Thoracic aorta (tissue), 2 donors: ENCODE data around the gene TYROBP. TPM values are rescaled to one million over a fixed set of nuclear protein-coding genes. Genes with fewer than 3 reads are reported as not detected.
"Not testable (repeated sequence)": the region's sequence is repeated elsewhere in the genome, so short reads cannot be mapped to it uniquely, and the experiment has no call there.

Source experiments
- ATAC-seq: fragments of 150-250 bp; one replicate; pipeline ENCODE4 v1.8.0; 2017; ENCODE audit warnings: low read depth; ENCODE audit not compliant: insufficient number of reproducible peaks, low FRiP score
- DNase-seq: peaks from one replicate; pipeline ENCODE4 v3.0.0-alpha.2; 2020; ENCODE audit warnings: low spot score
- H3K27ac ChIP-seq, 2 donors: fragments of 200-600 bp; sonication (generic); 1 replicate in 1 of 2; 2 replicates in 1 of 2; pipeline ENCODE4 v1.5.1; 2016; ENCODE audit warnings: mild to moderate bottlenecking in 2 of 2, moderate library complexity in 2 of 2
- H3K27me3 ChIP-seq: fragments of 200-600 bp; sonication (generic); replicated peaks from 2 replicates; pipeline ENCODE4 v1.6.0; 2016; ENCODE audit warnings: mild to moderate bottlenecking; ENCODE audit not compliant: insufficient read depth
- H3K36me3 ChIP-seq: fragments of 200-600 bp; sonication (generic); one replicate; pipeline ENCODE4 v1.5.1; 2016
- H3K4me1 ChIP-seq, 2 donors: fragments of 200-600 bp; sonication (generic); 1 replicate in 1 of 2; 2 replicates in 1 of 2; pipeline versions ENCODE4 v1.5.1 to v1.6.0; 2016; ENCODE audit warnings: low read depth in 2 of 2, mild to moderate bottlenecking in 1 of 2; ENCODE audit not compliant: control insufficient read depth in 1 of 2
- H3K4me3 ChIP-seq: fragments of 200-600 bp; sonication (generic); 2 replicates; pipeline ENCODE4 v1.5.1; 2016; ENCODE audit warnings: mild to moderate bottlenecking
- H3K9me3 ChIP-seq: fragments of 200-600 bp; sonication (generic); 2 replicates; pipeline ENCODE4 v1.5.1; 2016
- CTCF ChIP-seq: fragments of 200-600 bp; sonication (generic); IDR thresholded peaks from one replicate; pipeline ENCODE4 v1.5.1; 2019; ENCODE audit warnings: antibody characterized with exemption
- total RNA-seq, 2 donors: library from RNA; depleted of rRNA; stranded (reverse); fragments of >200 nt; gene quantifications; one replicate each; pipeline versions ENCODE4 v1.1.0 to v1.2.3, GENCODE V29; 2016

Gene TYROBP
- total RNA-seq, 2 donors from 2014 or later, result 155 to 247 TPM

GRCh38 chr19:35895911-35896642, 12.0 kb downstream of the TYROBP start:
- no peak overlapping the region for H3K4me3 ChIP-seq
- H3K4me1 ChIP-seq, result peaks cover 3 to 11% of the 10 kb centered on the region in 2 donors
- ATAC-seq (no peak), DNase-seq (no peak)
- no peak for TF ChIP-seq CTCF
- H3K36me3 ChIP-seq, result peaks cover 11% of the 10 kb centered on the region
- no peak overlapping the region for H3K27ac ChIP-seq
- no peaks in the 10 kb centered on the region for H3K27me3 ChIP-seq
- H3K9me3 ChIP-seq, result no peaks in the 10 kb centered on the region

- no peak for TF ChIP-seq CTCF
- DNase-seq (no peak), ATAC-seq (no peak)
- H3K36me3 ChIP-seq, result peaks cover 11% of the 10 kb centered on the region
- peaks cover 3 to 9% of the 10 kb centered on the region in 2 donors for H3K4me1 ChIP-seq
- no peaks in the 10 kb centered on the region for H3K27me3 ChIP-seq
- no peak overlapping the region for H3K27ac ChIP-seq
- no peak overlapping the region for H3K4me3 ChIP-seq
- H3K9me3 ChIP-seq, result no peaks in the 10 kb centered on the region
Measured at GRCh38 chr19:35894342-35894741, 13.8 kb downstream of the TYROBP start.

GRCh38 chr19:35891819-35892218, 16.3 kb downstream of the TYROBP start:
- H3K4me1 ChIP-seq, H3K27me3 ChIP-seq, DNase-seq, ATAC-seq, H3K4me3 ChIP-seq, H3K9me3 ChIP-seq, H3K27ac ChIP-seq: not testable (repeated sequence)
- H3K36me3 ChIP-seq, result peaks cover 21% of the 10 kb centered on the region

- DNase-seq, result no peak
- no peaks in the 10 kb centered on the region for H3K9me3 ChIP-seq
- ATAC-seq, result no peak
- no peak overlapping the region for H3K4me3 ChIP-seq
- no peaks in the 10 kb centered on the region for H3K4me1 ChIP-seq
- TF ChIP-seq CTCF, result no peak
- H3K36me3 ChIP-seq, result peaks cover 14% of the 10 kb centered on the region
- H3K27me3 ChIP-seq, result no peaks in the 10 kb centered on the region
- no peak overlapping the region for H3K27ac ChIP-seq
Measured at GRCh38 chr19:35890113-35890650, 17.9 kb downstream of the TYROBP start.

- ATAC-seq (no peak), DNase-seq (no peak)
- H3K36me3 ChIP-seq, result peaks cover 10% of the 10 kb centered on the region
Measured at GRCh38 chr19:35889370-35890112, 18.6 kb downstream of the TYROBP start.

More at GRCh38 chr19:35889370-35890112, 18.6 kb downstream of the TYROBP start:
- Histone ChIP-seq H3K9me3 (no peaks in the 10 kb centered on the region), H3K27me3 (no peaks in the 10 kb centered on the region), H3K27ac (no peak overlapping the region), H3K4me3 (no peak overlapping the region), H3K4me1 (no peaks in the 10 kb centered on the region)
- no peak for TF ChIP-seq CTCF
